GM23248 (cell line): Measurements from ENCODE around the gene CPA5.

Experiments
- EZH2 ChIP-seq: fragments of 200-600 bp; sonication (generic); IDR thresholded peaks from 2 replicates; pipeline ENCODE4 v1.6.1; 2018; ENCODE audit warnings: antibody characterized with exemption, mild to moderate bottlenecking; ENCODE audit not compliant: insufficient read depth, poor library complexity, severe bottlenecking
- EZH2phosphoT487 ChIP-seq: fragments of 200-600 bp; sonication (generic); IDR thresholded peaks from 2 replicates; pipeline ENCODE4 v1.6.1; 2018; ENCODE audit warnings: antibody characterized with exemption, moderate library complexity, mild to moderate bottlenecking, low read depth; ENCODE audit not compliant: insufficient read depth

DNA sequence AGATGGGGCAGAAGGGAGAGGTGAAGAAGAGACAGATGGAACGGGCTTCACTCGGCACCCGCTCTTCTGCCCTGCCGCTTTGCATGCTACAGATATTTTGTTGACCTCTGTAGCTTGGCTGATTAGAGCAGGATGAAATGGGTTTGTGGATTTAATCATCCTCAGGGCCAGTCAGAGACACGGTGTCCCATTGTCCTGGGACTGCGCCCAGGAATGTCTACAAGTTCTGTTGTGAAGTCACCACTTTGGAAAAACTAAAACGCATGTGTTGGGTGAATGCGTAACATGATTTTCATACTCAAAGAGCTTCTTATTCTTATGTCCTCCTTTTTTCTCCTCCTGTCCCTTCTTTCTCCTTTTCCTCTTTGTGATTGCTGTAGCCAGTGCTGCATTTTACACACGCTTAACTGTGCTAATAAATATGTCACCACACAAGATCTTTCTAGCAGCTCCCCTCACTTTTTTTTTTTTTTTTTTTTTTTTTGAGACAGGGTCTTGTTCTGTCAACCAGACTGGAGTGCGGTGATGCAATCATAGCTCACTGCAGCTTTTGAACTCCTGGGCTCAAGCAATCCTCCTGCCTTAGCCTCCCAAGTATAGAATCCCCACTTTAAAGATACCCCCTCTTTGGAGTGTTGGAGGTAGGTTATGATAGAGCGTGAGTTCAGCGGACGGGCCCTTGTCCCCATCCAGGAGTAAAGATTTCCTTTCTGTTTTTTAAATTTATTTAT is 48.2 kb upstream of the CPA5 start:
- TF ChIP-seq EZH2: no peak
- TF ChIP-seq EZH2phosphoT487: no peak
